ENCODE measurements around the gene LINC01488. TPM values are rescaled to one million over a fixed set of nuclear protein-coding genes. Genes with fewer than 3 reads are reported as not detected.

Gene LINC01488
- total RNA-seq, 1 experiment from 2014 or later = not detected

- H3K27me3 Mint-ChIP-seq (ENCODE audit: insufficient read depth, unreplicated experiment) = no peaks in the 10 kb centered on the region
- no TSS peak for BruUV-seq (replicated peaks)
- Histone ChIP-seq H3K9me3 (no peaks in the 10 kb centered on the region), H3K4me3 (ENCODE audit: low read depth, low read length) (no peak overlapping the region), H3K27me3 (replicated peaks; ENCODE audit: control insufficient read depth, insufficient read depth, low read length) (no peaks in the 10 kb centered on the region), H3K4me1 (peaks cover 10% of the 10 kb centered on the region), H3K36me3 (ENCODE audit: control insufficient read depth, insufficient read depth, low read length) (no peaks in the 10 kb centered on the region)
- H3K36me3 Mint-ChIP-seq (ENCODE audit: insufficient read depth, unreplicated experiment) = no peaks in the 10 kb centered on the region
- no peak for DNase-seq
- ChIA-PET CTCF (no interaction called here), POLR2A (no interaction called here)
- no peak for TF ChIP-seq CTCF (IDR thresholded peaks at IDR 0.05; ENCODE audit: insufficient read depth in 1 of 2, low read depth in 1 of 2, low read length in 1 of 2, severe bottlenecking in 1 of 2, unreplicated experiment in 1 of 2)
- no peak overlapping the region for H3K4me3 Mint-ChIP-seq (ENCODE audit: unreplicated experiment)
- intact Hi-C loops (cut with micrococcal nuclease; ENCODE audit: unreplicated experiment) = no loop called here
- no peak overlapping the region for H3K27ac Mint-ChIP-seq (ENCODE audit: unreplicated experiment)
- H3K4me1 Mint-ChIP-seq (ENCODE audit: low read depth, unreplicated experiment) = peaks cover 5% of the 10 kb centered on the region
- no peaks in the 10 kb centered on the region for H3K9me3 Mint-ChIP-seq (ENCODE audit: unreplicated experiment)
Measured at GRCh38 chr11:69486773-69487291, 5.4 kb downstream of the LINC01488 start.

GRCh38 chr11:69487391-69487790, 5.9 kb downstream of the LINC01488 start:
- no peak overlapping the region for H3K27ac Mint-ChIP-seq (ENCODE audit: unreplicated experiment)
- peaks cover 11% of the 10 kb centered on the region for H3K4me1 Mint-ChIP-seq (ENCODE audit: low read depth, unreplicated experiment)
- no peak for DNase-seq
- Histone ChIP-seq H3K4me3 (ENCODE audit: low read depth, low read length) (no peak overlapping the region), H3K36me3 (ENCODE audit: control insufficient read depth, insufficient read depth, low read length) (no peaks in the 10 kb centered on the region), H3K9me3 (no peaks in the 10 kb centered on the region), H3K27me3 (replicated peaks; ENCODE audit: control insufficient read depth, insufficient read depth, low read length) (no peaks in the 10 kb centered on the region), H3K4me1 (peaks cover 12% of the 10 kb centered on the region)
- intact Hi-C loops (cut with micrococcal nuclease; ENCODE audit: unreplicated experiment) = no loop called here
- H3K36me3 Mint-ChIP-seq (ENCODE audit: insufficient read depth, unreplicated experiment) = no peaks in the 10 kb centered on the region
- no TSS peak for BruUV-seq (replicated peaks)
- CTCF ChIA-PET = no interaction called here
- no peaks in the 10 kb centered on the region for H3K9me3 Mint-ChIP-seq (ENCODE audit: unreplicated experiment)
- no peak for TF ChIP-seq CTCF (IDR thresholded peaks at IDR 0.05; ENCODE audit: insufficient read depth in 1 of 2, low read depth in 1 of 2, low read length in 1 of 2, severe bottlenecking in 1 of 2, unreplicated experiment in 1 of 2)
- POLR2A ChIA-PET = no interaction called here
- H3K4me3 Mint-ChIP-seq (ENCODE audit: unreplicated experiment) = no peak overlapping the region
- H3K27me3 Mint-ChIP-seq (ENCODE audit: insufficient read depth, unreplicated experiment) = no peaks in the 10 kb centered on the region

GRCh38 chr11:69487849-69488542, 6.5 kb downstream of the LINC01488 start:
- POLR2A ChIA-PET = no interaction called here
- Histone ChIP-seq H3K4me1 (peaks cover 18% of the 10 kb centered on the region), H3K4me3 (ENCODE audit: low read depth, low read length) (no peak overlapping the region), H3K9me3 (no peaks in the 10 kb centered on the region), H3K27me3 (replicated peaks; ENCODE audit: control insufficient read depth, insufficient read depth, low read length) (no peaks in the 10 kb centered on the region), H3K36me3 (ENCODE audit: control insufficient read depth, insufficient read depth, low read length) (no peaks in the 10 kb centered on the region)
- no peaks in the 10 kb centered on the region for H3K9me3 Mint-ChIP-seq (ENCODE audit: unreplicated experiment)
- intact Hi-C loops (cut with micrococcal nuclease; ENCODE audit: unreplicated experiment) = no loop called here
- no peak for DNase-seq
- CTCF ChIA-PET = no interaction called here
- no peak for TF ChIP-seq CTCF (IDR thresholded peaks at IDR 0.05; ENCODE audit: insufficient read depth in 1 of 2, low read depth in 1 of 2, low read length in 1 of 2, severe bottlenecking in 1 of 2, unreplicated experiment in 1 of 2)
- no TSS peak for BruUV-seq (replicated peaks)
- no peaks in the 10 kb centered on the region for H3K36me3 Mint-ChIP-seq (ENCODE audit: insufficient read depth, unreplicated experiment)
- no peak overlapping the region for H3K27ac Mint-ChIP-seq (ENCODE audit: unreplicated experiment)
- H3K4me1 Mint-ChIP-seq (ENCODE audit: low read depth, unreplicated experiment) = peaks cover 16% of the 10 kb centered on the region
- H3K27me3 Mint-ChIP-seq (ENCODE audit: insufficient read depth, unreplicated experiment) = no peaks in the 10 kb centered on the region
- no peak overlapping the region for H3K4me3 Mint-ChIP-seq (ENCODE audit: unreplicated experiment)
